ENCODE measurements around the gene STYK1.

Gene STYK1

GRCh38 chr12:10673659-10674384 lies at the start of gene STYK1:
TSS of gene STYK1 (minus strand) at chr12:10674052. CDS start at chr12:10634618, 39,434 bp downstream.
- peak; percentile 77 for DNase-seq

DNA sequence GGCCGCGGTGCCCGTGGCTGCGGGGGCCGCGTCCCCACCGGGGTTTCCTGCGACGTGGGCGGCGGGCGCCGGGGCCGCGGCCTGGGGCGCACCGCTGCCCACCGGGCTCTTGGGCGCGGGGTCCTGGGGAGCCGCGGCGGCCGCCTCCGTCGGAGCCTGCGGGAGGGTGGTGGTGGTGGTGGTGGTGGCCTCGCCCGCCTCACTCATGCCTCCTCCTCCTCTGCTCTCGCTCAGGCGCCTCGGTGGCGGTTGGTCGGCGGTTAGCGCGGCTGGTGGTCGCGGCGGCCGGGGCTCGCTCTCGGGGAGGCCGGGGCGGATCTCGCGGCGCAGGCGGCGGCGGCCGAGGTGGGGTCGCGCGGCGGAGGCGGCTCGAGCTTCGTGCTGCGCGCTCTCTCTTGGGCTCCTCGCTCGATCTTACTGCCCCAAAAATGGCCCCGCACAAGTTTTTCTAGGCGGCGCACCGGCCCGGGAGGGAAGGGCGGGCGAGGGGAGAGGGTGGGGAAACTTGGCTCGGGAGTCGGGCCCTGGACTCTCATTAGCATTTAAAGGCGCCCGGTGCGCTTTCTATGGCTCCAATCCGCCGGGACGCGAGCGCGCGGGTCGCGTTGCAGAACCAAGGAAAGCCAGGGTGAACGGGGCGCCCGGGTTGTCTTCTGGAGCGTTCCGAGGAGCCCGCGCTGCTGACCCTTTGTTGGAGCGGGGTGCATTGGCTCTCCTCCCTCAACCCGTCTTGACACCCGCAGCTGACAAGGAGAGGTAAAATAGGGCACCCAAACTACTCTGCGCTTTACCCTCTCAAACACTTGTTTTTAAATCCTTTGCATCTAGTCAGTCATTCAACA lies 49.3 kb upstream of the STYK1 start, which contains the start of gene YBX3:
YBX3 (minus strand) TSS at position 419 of the 842 bp plus-strand sequence; CDS start at position 207, 212 bp downstream.
- peak; percentile 87 for DNase-seq

DNA sequence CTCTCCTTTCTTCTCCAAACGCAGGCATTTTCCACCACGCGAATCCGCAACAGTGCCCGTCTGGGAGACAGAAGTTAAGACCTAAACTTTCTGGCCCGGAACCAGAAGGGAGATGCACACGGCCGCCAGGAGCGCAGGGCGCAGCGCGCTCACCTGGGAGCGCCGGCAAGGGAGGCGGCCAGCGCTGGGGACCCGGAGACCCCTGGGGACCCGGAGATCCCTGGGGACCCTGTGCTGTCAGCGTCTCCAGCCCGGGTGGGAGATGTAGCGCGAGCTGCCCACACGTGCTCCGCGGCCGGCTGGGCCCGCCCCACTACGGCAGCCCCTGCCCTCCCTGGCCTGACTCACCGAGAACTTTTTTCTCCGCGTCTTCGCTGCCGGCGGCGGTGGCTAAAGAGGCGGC lies 48.7 kb upstream of the STYK1 start:
- peak; percentile 84 for DNase-seq

- DNase-seq = peak; percentile 89
Measured at GRCh38 chr12:10721651-10722501, 48.0 kb upstream of the STYK1 start.

DNA sequence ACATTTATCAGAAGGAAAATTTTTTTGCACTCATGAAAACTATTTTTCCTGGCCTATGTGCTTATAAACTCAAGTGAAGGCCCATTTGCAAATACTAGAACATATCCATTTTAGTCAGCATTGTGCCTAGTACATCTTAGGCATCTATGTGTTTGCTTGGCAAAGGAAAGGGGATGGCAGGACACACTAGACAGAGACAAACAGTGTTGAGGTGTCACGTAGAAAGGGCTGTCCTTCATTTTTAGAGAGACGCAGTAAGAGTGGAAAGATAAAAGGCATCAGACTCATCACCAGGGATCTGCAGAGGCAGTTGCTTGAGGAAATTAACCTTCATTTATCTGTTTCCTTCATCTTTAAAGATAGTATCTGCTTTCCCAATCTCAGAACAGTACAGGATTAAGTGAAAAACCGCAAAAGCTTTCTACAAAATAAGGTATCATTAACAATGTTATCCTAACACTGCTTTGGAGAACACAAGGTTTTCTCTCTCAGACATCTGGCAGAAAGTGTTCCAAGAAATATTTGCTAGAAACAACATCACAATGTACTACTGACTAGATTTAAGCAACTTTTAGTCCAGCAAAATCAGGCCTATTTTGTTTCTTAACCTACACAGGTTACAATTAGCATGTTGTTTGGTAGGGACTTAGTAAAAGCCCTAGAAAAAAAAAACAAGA lies 47.3 kb upstream of the STYK1 start:
- DNase-seq = peak; percentile 49

DNA sequence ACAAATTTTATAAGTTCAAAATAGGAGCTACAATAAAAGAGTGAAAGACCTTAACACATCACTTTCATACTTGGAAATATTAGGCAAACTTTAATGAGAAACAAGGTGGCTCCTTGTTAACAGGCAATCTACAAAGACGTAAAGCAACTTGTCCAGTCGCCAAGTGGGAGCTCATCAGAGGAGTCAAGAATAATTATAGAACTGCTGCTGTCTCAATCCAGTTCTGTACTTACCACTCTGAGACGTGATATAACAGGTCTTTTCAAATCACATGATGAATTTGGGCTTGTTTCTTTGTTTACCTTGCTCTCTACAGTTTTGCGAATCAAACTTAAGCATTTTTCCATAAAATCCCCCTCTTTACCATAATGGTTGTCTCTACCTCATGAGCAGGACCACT lies 45.6 kb upstream of the STYK1 start:
- no peak for DNase-seq

- DNase-seq = no peak
Measured at GRCh38 chr12:10718279-10718821, 44.5 kb upstream of the STYK1 start.

DNA sequence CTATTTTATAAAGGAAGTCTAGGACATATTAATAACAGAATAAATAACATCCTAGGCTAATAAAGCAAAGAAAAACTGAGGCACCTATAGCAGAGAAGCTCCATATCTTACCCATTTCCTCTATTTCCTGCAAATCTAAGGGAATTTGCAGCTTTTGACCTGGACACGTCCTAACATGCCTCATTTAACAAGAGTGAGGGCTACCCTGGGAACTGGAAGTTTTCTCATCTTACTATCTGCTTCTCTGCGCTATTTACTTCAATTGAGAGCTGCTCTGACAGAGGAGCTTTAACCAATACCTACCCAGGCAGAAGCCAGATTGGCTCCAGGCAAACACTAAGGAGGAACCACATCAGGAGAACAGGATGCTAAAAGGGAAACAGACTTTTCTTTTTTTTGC lies 43.6 kb upstream of the STYK1 start:
- no peak for DNase-seq

GRCh38 chr12:10716704-10717315 lies 43.0 kb upstream of the STYK1 start:
- DNase-seq = no peak

DNA sequence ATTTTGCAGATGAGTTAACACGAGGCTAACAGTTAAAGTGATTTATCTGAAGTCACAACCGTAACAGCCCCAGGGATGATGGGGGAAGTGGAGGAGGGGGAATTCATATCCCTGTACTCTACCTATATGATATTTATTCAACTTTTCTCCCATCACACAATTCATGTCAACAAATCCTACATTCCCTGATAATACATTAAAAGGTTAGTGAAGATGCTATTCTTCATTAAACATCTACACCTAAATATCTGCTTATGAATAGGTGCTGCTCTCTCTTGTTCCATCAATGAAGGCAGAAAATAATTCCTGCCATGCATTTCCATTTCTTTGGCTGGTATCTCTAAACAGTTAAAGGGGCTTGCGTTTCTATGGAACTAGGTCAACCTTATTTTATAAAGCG lies 42.4 kb upstream of the STYK1 start:
- no peak for DNase-seq

- DNase-seq = no peak
Measured at GRCh38 chr12:10715491-10715890, 41.6 kb upstream of the STYK1 start.

GRCh38 chr12:10709808-10710207 lies 36.0 kb upstream of the STYK1 start:
- no peak for DNase-seq

GRCh38 chr12:10708862-10709261 lies 35.0 kb upstream of the STYK1 start:
- no peak for DNase-seq

DNA sequence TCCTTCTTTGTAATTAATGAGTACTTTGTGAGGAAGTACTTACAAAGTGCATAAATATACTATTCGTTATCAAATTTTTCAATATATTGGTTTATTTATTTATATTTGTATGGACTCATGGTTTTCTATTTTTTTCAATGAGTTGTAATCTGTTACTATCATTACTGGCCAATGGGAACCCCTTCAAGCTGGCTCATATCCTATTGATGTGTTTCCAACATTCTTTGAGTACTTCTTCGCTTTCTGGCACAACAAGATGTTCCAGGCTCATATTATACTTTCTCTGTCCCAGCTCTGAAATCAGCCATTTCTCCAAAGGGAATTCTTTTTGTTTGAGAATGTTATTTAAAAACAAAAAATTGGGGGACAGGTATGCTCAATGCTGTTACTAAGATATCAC lies 31.8 kb upstream of the STYK1 start:
- no peak for DNase-seq

DNA sequence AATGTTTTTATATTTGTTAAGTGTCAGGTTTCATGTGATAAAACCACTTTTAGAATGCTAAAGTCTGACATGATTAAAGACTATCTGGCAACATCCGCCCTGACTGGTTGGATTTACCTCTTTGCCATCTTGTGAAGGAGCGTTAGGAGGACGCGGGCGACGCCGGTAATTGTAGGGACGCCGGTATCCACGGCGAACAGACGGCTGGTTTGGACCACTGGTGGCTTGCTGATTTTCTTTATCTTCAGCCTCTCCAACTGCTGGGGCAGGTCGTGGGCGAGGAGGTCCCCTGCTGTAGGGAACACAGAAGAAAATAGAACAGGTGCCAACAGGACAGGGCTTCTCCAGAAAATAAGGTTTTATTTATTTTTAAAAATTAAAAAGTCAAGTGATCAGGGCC lies 28.0 kb upstream of the STYK1 start:
- DNase-seq = no peak

GRCh38 chr12:10701131-10701681 lies 27.4 kb upstream of the STYK1 start:
- DNase-seq = no peak

- no peak for DNase-seq
Measured at GRCh38 chr12:10700581-10700980, 26.7 kb upstream of the STYK1 start.

DNA sequence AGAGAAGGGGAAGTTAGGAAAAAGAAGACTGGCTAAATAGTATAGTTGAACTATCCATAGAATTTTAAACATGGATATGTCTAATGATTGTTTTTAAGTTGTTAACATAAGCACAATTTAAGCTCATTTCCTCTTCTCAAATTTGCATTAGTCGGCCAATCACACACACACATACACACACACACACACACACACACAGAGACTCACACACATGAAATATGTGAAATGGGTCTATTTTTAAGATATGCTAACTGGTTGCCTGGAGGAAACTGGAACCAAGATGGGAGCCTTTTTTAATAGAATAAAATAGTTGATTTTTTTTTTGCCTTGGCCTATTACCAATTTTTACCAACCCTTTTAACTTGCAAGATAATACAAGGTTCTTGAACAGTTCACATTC lies 24.0 kb upstream of the STYK1 start:
- no peak for DNase-seq

DNA sequence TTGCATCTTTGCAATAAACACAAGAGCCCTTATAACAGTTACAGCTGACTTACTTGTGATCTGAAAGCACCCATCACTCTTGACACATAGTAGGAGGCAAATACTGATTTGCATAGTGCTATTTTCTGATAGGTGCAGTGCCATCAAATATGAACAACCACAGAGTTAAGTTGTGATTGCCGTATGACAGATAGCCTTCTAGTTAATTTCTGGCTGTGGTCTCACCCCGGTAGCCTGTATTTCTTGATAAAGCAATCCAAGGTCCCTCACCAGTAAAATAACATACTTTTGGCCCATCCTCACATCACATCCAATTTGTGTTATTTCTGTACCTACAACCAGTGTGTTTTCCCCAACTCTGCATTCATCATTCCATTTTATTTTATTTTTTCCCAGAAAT lies 23.3 kb upstream of the STYK1 start:
- DNase-seq = peak; percentile 12

- DNase-seq = no peak
Measured at GRCh38 chr12:10690906-10691305, 17.1 kb upstream of the STYK1 start.

- DNase-seq = no peak
Measured at GRCh38 chr12:10689146-10689545, 15.3 kb upstream of the STYK1 start.

- DNase-seq = no peak
Measured at GRCh38 chr12:10688042-10688441, 14.2 kb upstream of the STYK1 start.

Data from OCI-M1 (cell line).